HCT116 (cell line): ENCODE results near the gene OSBPL5. TPM values are rescaled to one million over a fixed set of nuclear protein-coding genes. Genes with fewer than 3 reads are reported as not detected.

Source experiments
- ATAC-seq: fragments of 200-7000 bp; cut with Tn5 transposase; 2 replicates; pipeline ENCODE4 v1.9.1; 2020; ENCODE audit warnings: mild to moderate bottlenecking, moderate library complexity
- BruUV-seq: library from RNA; stranded (reverse); fragments of 400-500 nt; replicated peaks from 2 replicates; lab custom pipeline; 2021; lab: Mats Ljungman, UMichigan
- CTCF ChIA-PET: fragments of 300-600 bp; sonication (Branson Sonifier 250); formaldehyde crosslinking; loops from one replicate; lab custom pipeline; 2021; ENCODE audit warnings: antibody characterized with exemption; lab: Charles Lee
- POLR2A ChIA-PET: fragments of 300-600, 350-600 bp; sonication (Branson Sonifier 250); formaldehyde crosslinking; loops from one replicate; lab custom pipeline; 2021; ENCODE audit warnings: antibody characterized with exemption; lab: Charles Lee
- RAD21 ChIA-PET, 2 experiments: fragments of 300-600 bp; sonication (Branson Sonifier 250); formaldehyde crosslinking; loops; one replicate each; lab custom pipeline; 2023; ENCODE audit warnings: low total read pairs in 2 of 2; ENCODE audit not compliant: uncharacterized antibody in 2 of 2, unreplicated experiment in 2 of 2, low non-redundant PET in 1 of 2; lab: Charles Lee
- DNase-seq: peaks from one replicate; pipeline ENCODE4 v3.0.0-alpha.2; 2010; ENCODE audit warnings: low read depth, low spot score
- H2AFZ ChIP-seq: fragments of 200-600 bp; shearing (Covaris generic), sonication (generic); 2 replicates; pipeline ENCODE4 v1.6.1; 2017; ENCODE audit warnings: low read depth, mixed run types, mixed read lengths, antibody characterized with exemption, low read length; ENCODE audit not compliant: poor library complexity, severe bottlenecking
- H3K27ac ChIP-seq: 2 replicates; pipeline ENCODE4 v1.5.1; 2012; ENCODE audit warnings: low read depth, low read length
- H3K27me3 ChIP-seq: fragments of 200-600 bp; sonication (generic); 2 replicates; pipeline ENCODE4 v1.6.1; 2016; ENCODE audit warnings: mixed run types, low read length, mixed read lengths; ENCODE audit not compliant: insufficient read depth
- H3K36me3 ChIP-seq, 2 experiments: fragments of 200-500 bp in 1 of 2; fragments of 200-600 bp in 1 of 2; sonication (Bioruptor generic) in 1 of 2; sonication (generic) in 1 of 2; 2 replicates each; pipeline versions ENCODE4 v1.5.1 to v1.6.1; 2014 to 2016; ENCODE audit warnings: low read length in 2 of 2, inconsistent platforms in 1 of 2, mixed read lengths in 1 of 2, mixed run types in 1 of 2; ENCODE audit not compliant: insufficient read depth in 2 of 2, control insufficient read depth in 1 of 2
- H3K4me1 ChIP-seq, 2 experiments: fragments of 200-600 bp in 1 of 2; sonication (generic) in 1 of 2; 2 replicates each; pipeline versions ENCODE4 v1.5.1 to v1.6.1; 2012 to 2017; ENCODE audit warnings: low read length in 2 of 2, inconsistent platforms in 1 of 2, mild to moderate bottlenecking in 1 of 2, mixed read lengths in 1 of 2, mixed run types in 1 of 2, moderate library complexity in 1 of 2; ENCODE audit not compliant: insufficient read depth in 2 of 2, control insufficient read depth in 1 of 2
- H3K4me2 ChIP-seq: fragments of 200-600 bp; sonication (generic); 2 replicates; pipeline ENCODE4 v1.6.1; 2017; ENCODE audit warnings: mixed run types, low read length, mixed read lengths
- H3K4me3 ChIP-seq, 2 experiments: fragments of 200-600 bp in 1 of 2; sonication (generic) in 1 of 2; replicated peaks in 1 of 2; 2 replicates each; pipeline ENCODE4 v1.5.1; 2011 to 2016; ENCODE audit warnings: low read length in 2 of 2, control low read depth in 1 of 2, low read depth in 1 of 2, mild to moderate bottlenecking in 1 of 2, mixed read lengths in 1 of 2, mixed run types in 1 of 2
- H3K79me2 ChIP-seq: fragments of 200-600 bp; sonication (generic); 2 replicates; pipeline ENCODE4 v1.6.1; 2017; ENCODE audit warnings: mild to moderate bottlenecking, mixed run types, low read length, moderate library complexity, mixed read lengths; ENCODE audit not compliant: insufficient read depth
- H3K9ac ChIP-seq: fragments of 200-600 bp; sonication (generic); 2 replicates; pipeline ENCODE4 v1.6.1; 2016; ENCODE audit warnings: low read length, mixed read lengths
- H3K9me2 ChIP-seq: fragments of 200-600 bp; sonication (generic), shearing (Covaris generic); 2 replicates; pipeline ENCODE4 v1.6.1; 2017; ENCODE audit warnings: mixed run types, mild to moderate bottlenecking, moderate library complexity; ENCODE audit not compliant: insufficient read depth
- H3K9me3 ChIP-seq, 2 experiments: fragments of 200-500 bp in 1 of 2; fragments of 200-600 bp in 1 of 2; sonication (Bioruptor generic) in 1 of 2; sonication (generic) in 1 of 2; 2 replicates each; pipeline ENCODE4 v1.6.1; 2014 to 2017; ENCODE audit warnings: low read length in 2 of 2, mixed read lengths in 2 of 2, inconsistent platforms in 1 of 2, low read depth in 1 of 2, mild to moderate bottlenecking in 1 of 2, mixed run types in 1 of 2, moderate library complexity in 1 of 2; ENCODE audit not compliant: control insufficient read depth in 1 of 2, insufficient read depth in 1 of 2
- H4K20me1 ChIP-seq: fragments of 200-600 bp; sonication (generic), shearing (Covaris generic); 2 replicates; pipeline ENCODE4 v1.6.1; 2017; ENCODE audit warnings: mixed run types, mild to moderate bottlenecking, moderate library complexity; ENCODE audit not compliant: insufficient read depth
- ATF3 ChIP-seq: IDR thresholded peaks from 2 replicates; pipeline ENCODE4 v1.6.1; 2012
- CTCF ChIP-seq, 3 experiments: fragments of 200-600 bp in 1 of 3; sonication (generic) in 1 of 3; IDR thresholded peaks in 2 of 3; conservative IDR thresholded peaks in 1 of 3; 2 replicates each; pipeline ENCODE4 v1.5.1; 2012 to 2017; ENCODE audit warnings: low read depth in 2 of 3, low read length in 2 of 3, antibody characterized with exemption in 1 of 3, borderline replicate concordance in 1 of 3, control low read depth in 1 of 3, mild to moderate bottlenecking in 1 of 3, mixed read lengths in 1 of 3, mixed run types in 1 of 3, moderate library complexity in 1 of 3; ENCODE audit not compliant: insufficient read depth in 1 of 3
- SIN3A ChIP-seq: IDR thresholded peaks from 2 replicates; pipeline ENCODE4 v1.6.1; 2012; ENCODE audit warnings: low read depth
- TCF7L2 ChIP-seq: IDR thresholded peaks from 2 replicates; pipeline ENCODE4 v1.7.0; 2011; ENCODE audit warnings: borderline replicate concordance, inconsistent platforms; ENCODE audit not compliant: insufficient read depth, insufficient read length; ENCODE audit errors: extremely low read depth
- ZFX ChIP-seq: fragments of 450-650 bp; IDR thresholded peaks from 2 replicates; pipeline ENCODE4 v1.6.1; 2017
- intact Hi-C: fragments of 100-400 bp; cut with micrococcal nuclease; formaldehyde crosslinking; loops from 2 replicates; pipeline ENCODE4 v1.10.0; 2022
- total RNA-seq: library from RNA; stranded (reverse); gene quantifications from one replicate; pipeline ENCODE4 v1.2.1, GENCODE V29; 2021; ENCODE audit not compliant: unreplicated experiment

OSBPL5 gene
- total RNA-seq, 1 experiment from 2014 or later = 44.2 TPM

- Histone ChIP-seq H3K4me1 (peaks cover 17 to 27% of the 10 kb centered on the region in 2 experiments), H3K36me3 (peaks cover 2 to 21% of the 10 kb centered on the region in 2 experiments; a peak in 3 of 4 replicates), H2AFZ (no peak overlapping the region), H3K9ac (peak overlapping the region; percentile 46), H3K27me3 (no peaks in the 10 kb centered on the region), H3K4me2 (peak overlapping the region; percentile 74), H3K9me3 (no peaks in the 10 kb centered on the region), H3K27ac (peak overlapping the region; percentile 30), H4K20me1 (no peaks in the 10 kb centered on the region), H3K4me3 (peak overlapping the region in 1 of 2 experiments; percentile 19; a peak in 1 of 4 replicates), H3K79me2 (peaks cover 95% of the 10 kb centered on the region), H3K9me2 (no peaks in the 10 kb centered on the region)
- TF ChIP-seq CTCF (IDR thresholded peaks at IDR 0.05 in 2 of 3, conservative IDR thresholded peaks at IDR 0.05 in 1 of 3; ENCODE audit: borderline replicate concordance in 1 of 3, insufficient read depth in 1 of 3, low read depth in 2 of 3, low read length in 2 of 3) = peak in 1 of 3 experiments; percentile 9; a peak in 1 of 6 replicates
- TF ChIP-seq TCF7L2 = no peak
- TF ChIP-seq ZFX = no peak
- TF ChIP-seq ATF3 = no peak
- TF ChIP-seq SIN3A = peak; percentile 58; the same call in 1 of the 2 replicates
- no TSS peak for BruUV-seq
- RAD21 ChIA-PET = no interaction called here
- POLR2A ChIA-PET = interaction anchor here (0.7 to 1.2 kb wide), 2 partner anchors 9 to 120 kb away, joined by 4 to 5 read pairs; partner anchors contain the start of gene PHLDA2
- DNase-seq = peak; percentile 35
- ATAC-seq = peak; percentile 94
- intact Hi-C loops = no loop called here
- CTCF ChIA-PET = interaction anchor here (0.9 to 1.4 kb wide), 3 partner anchors 12 to 42 kb away, joined by 3 to 6 read pairs (median 3); no protein-coding TSS in a partner anchor
Observed at GRCh38 chr11:3049430-3050243, 115.5 kb downstream of the OSBPL5 start.
